Neuronal stem cell (in vitro differentiated cells): ENCODE data around the gene BPHL.

Source experiments
- DNase-seq: peaks from one replicate; pipeline ENCODE4 v3.0.0-alpha.2; 2013; ENCODE audit warnings: low spot score
- H2AFZ ChIP-seq: one replicate; pipeline ENCODE4 v1.6.1; 2013; ENCODE audit warnings: mild to moderate bottlenecking, low read length, inconsistent platforms
- H2AK5ac ChIP-seq: 2 replicates; pipeline ENCODE4 v1.6.1; 2013; ENCODE audit warnings: low read depth, mild to moderate bottlenecking, inconsistent platforms, low read length, moderate library complexity, mixed read lengths
- H2BK120ac ChIP-seq: 2 replicates; pipeline ENCODE4 v1.6.1; 2013; ENCODE audit warnings: low read depth, mild to moderate bottlenecking, inconsistent platforms, low read length, moderate library complexity, mixed read lengths
- H2BK12ac ChIP-seq: one replicate; pipeline ENCODE4 v1.6.1; 2013; ENCODE audit warnings: low read length, inconsistent platforms
- H2BK15ac ChIP-seq: 2 replicates; pipeline ENCODE4 v1.6.1; 2013; ENCODE audit warnings: mild to moderate bottlenecking, low read length, inconsistent platforms, mixed read lengths
- H2BK5ac ChIP-seq: one replicate; pipeline ENCODE4 v1.6.1; 2013; ENCODE audit warnings: inconsistent platforms, mild to moderate bottlenecking, low read length, moderate library complexity
- H3K14ac ChIP-seq: one replicate; pipeline ENCODE4 v1.6.1; 2013; ENCODE audit warnings: low read length, inconsistent platforms
- H3K18ac ChIP-seq: 2 replicates; pipeline ENCODE4 v1.6.1; 2013; ENCODE audit warnings: low read length, inconsistent platforms
- H3K23ac ChIP-seq: 2 replicates; pipeline ENCODE4 v1.6.1; 2013; ENCODE audit warnings: low read depth, mild to moderate bottlenecking, mixed read lengths, low read length, inconsistent platforms; ENCODE audit not compliant: poor library complexity
- H3K27ac ChIP-seq: replicated peaks from 3 replicates; pipeline ENCODE4 v1.5.1; 2013; ENCODE audit warnings: low read length, inconsistent platforms
- H3K27me3 ChIP-seq, 3 experiments: 2 replicates each; pipeline ENCODE4 v1.6.1; 2013; ENCODE audit warnings: low read length in 3 of 3, mild to moderate bottlenecking in 2 of 3, inconsistent platforms in 1 of 3, low read depth in 1 of 3, mixed read lengths in 1 of 3, moderate library complexity in 1 of 3; ENCODE audit not compliant: control insufficient read depth in 3 of 3, insufficient read depth in 3 of 3
- H3K36me3 ChIP-seq, 2 donors: replicated peaks in 1 of 2; 2 replicates each; pipeline ENCODE4 v1.6.1; 2013; ENCODE audit warnings: low read length in 2 of 2; ENCODE audit not compliant: control insufficient read depth in 2 of 2, insufficient read depth in 2 of 2
- H3K4ac ChIP-seq: 2 replicates; pipeline ENCODE4 v1.6.1; 2013; ENCODE audit warnings: inconsistent platforms, mild to moderate bottlenecking, low read length, moderate library complexity
- H3K4me1 ChIP-seq, 2 donors: 1 replicate in 1 of 2; 2 replicates in 1 of 2; pipeline ENCODE4 v1.6.1; 2013; ENCODE audit warnings: low read length in 2 of 2, low read depth in 1 of 2; ENCODE audit not compliant: control insufficient read depth in 2 of 2, insufficient read depth in 1 of 2
- H3K4me2 ChIP-seq: one replicate; pipeline ENCODE4 v1.6.1; 2013; ENCODE audit warnings: mild to moderate bottlenecking, low read length, inconsistent platforms; ENCODE audit not compliant: insufficient read depth, poor library complexity, severe bottlenecking
- H3K4me3 ChIP-seq, 2 donors: 2 replicates each; pipeline ENCODE4 v1.5.1; 2013; ENCODE audit warnings: low read length in 2 of 2, mild to moderate bottlenecking in 2 of 2, inconsistent platforms in 1 of 2, moderate library complexity in 1 of 2
- H3K79me1 ChIP-seq: one replicate; pipeline ENCODE4 v1.6.1; 2013; ENCODE audit warnings: low read depth, mild to moderate bottlenecking, inconsistent platforms, low read length, moderate library complexity
- H3K9ac ChIP-seq: one replicate; pipeline ENCODE4 v1.6.1; 2013; ENCODE audit warnings: mild to moderate bottlenecking, low read depth, low read length, inconsistent platforms; ENCODE audit not compliant: poor library complexity
- H3K9me3 ChIP-seq, 2 donors: replicated peaks in 1 of 2; 2 replicates each; pipeline versions ENCODE3 to v1.6.1; 2013; ENCODE audit warnings: low read length in 2 of 2, mild to moderate bottlenecking in 2 of 2, inconsistent platforms in 1 of 2, low read depth in 1 of 2, mixed read lengths in 1 of 2, moderate library complexity in 1 of 2; ENCODE audit not compliant: control insufficient read depth in 2 of 2, insufficient read depth in 1 of 2
- H4K8ac ChIP-seq: one replicate; pipeline ENCODE4 v1.6.1; 2013; ENCODE audit warnings: low read depth, mild to moderate bottlenecking, inconsistent platforms, low read length, moderate library complexity
- H4K91ac ChIP-seq: one replicate; pipeline ENCODE4 v1.6.1; 2013; ENCODE audit warnings: low read length, low read depth, mild to moderate bottlenecking, inconsistent platforms; ENCODE audit not compliant: poor library complexity
- WGBS, 2 donors: extraction: QIAGEN DNeasy Blood & Tissue Kit; methylation state at CpG; one replicate each; pipeline ENCODE4 v1.1.7; 2013; ENCODE audit warnings: missing lambda C conversion rate in 2 of 2, mixed read lengths in 1 of 2; ENCODE audit not compliant: insufficient read length in 2 of 2, insufficient replicate concordance in 1 of 2; ENCODE audit errors: extremely low coverage in 2 of 2; 5-methylcytosine and 5-hydroxymethylcytosine counted together

Gene BPHL

DNA sequence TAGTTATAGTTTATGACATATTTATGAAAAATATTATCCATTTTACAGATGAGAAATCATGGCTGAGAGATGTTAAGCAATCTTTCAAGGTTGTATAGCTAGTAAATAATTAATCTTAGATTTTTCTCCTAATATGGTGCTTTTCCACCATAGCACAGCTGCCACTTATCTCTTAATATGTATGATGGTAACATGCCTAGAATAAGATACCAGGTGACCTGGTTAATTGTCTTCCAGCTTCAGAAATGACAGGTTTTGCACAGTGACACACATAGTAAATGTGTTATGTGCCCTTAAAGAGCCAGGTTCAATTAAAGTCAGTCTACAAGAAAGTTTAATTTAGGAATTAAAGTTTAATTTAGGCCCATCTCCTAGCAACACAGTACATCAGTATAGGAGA lies 24.0 kb downstream of the BPHL start:
- Histone ChIP-seq H2BK12ac (no peak overlapping the region), H3K27me3 (no peaks in the 10 kb centered on the region), H3K79me1 (peaks cover 3% of the 10 kb centered on the region), H3K18ac (no peak overlapping the region), H2AK5ac (no peak overlapping the region), H3K23ac (no peak overlapping the region), H3K9ac (no peak overlapping the region), H3K27ac (no peak overlapping the region), H2BK15ac (no peak overlapping the region), H3K4me1 (no peaks in the 10 kb centered on the region), H3K4me3 (no peak overlapping the region), H3K9me3 (peaks cover 0 to under 1% of the 10 kb centered on the region in 2 donors), H2AFZ (no peak overlapping the region), H3K4ac (no peak overlapping the region), H3K14ac (no peak overlapping the region), H2BK120ac (no peak overlapping the region), H4K91ac (no peak overlapping the region), H4K8ac (no peak overlapping the region), H3K36me3 (peaks cover 29 to 79% of the 10 kb centered on the region in 2 donors), H2BK5ac (no peak overlapping the region), H3K4me2 (no peak overlapping the region)
- no peak for DNase-seq

DNA sequence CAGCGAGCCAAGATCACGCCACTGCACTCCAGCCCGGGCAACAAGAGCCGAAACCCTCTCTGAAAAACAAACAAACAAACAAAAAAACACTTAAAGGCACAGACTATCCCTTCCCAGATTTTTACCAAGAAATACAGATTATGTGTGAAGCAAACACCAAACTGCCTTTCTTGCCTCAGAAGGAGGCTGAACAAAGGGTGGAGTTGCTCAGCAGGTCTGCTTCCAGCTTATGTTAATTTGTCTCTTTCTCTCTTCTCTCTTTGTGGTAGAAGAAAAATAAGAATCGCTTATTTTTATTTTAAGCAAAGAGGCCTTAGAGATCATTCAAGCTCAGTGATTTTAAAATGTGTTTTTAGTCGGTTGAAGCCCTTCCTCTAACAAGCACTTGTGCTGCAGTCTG lies 24.6 kb downstream of the BPHL start:
- H3K14ac ChIP-seq = no peak overlapping the region
- H2BK15ac ChIP-seq = no peak overlapping the region
- no peak overlapping the region for H2AK5ac ChIP-seq
- no peaks in the 10 kb centered on the region for H3K4me1 ChIP-seq
- no peak overlapping the region for H3K4me2 ChIP-seq
- H3K79me1 ChIP-seq = peaks cover 3% of the 10 kb centered on the region
- H2BK5ac ChIP-seq = no peak overlapping the region
- no peak overlapping the region for H2BK120ac ChIP-seq
- H3K36me3 ChIP-seq = peaks cover 32 to 79% of the 10 kb centered on the region in 2 donors
- no peak overlapping the region for H3K23ac ChIP-seq
- no peak for DNase-seq
- H3K9ac ChIP-seq = no peak overlapping the region
- no peak overlapping the region for H3K4me3 ChIP-seq
- no peak overlapping the region for H3K27ac ChIP-seq
- no peak overlapping the region for H3K4ac ChIP-seq
- H3K18ac ChIP-seq = no peak overlapping the region
- H3K9me3 ChIP-seq = peaks cover 0 to 2% of the 10 kb centered on the region in 2 donors
- no CpG with 5 or more reads among the region's 6 CpGs for WGBS, 2 donors
- no peak overlapping the region for H2AFZ ChIP-seq
- no peak overlapping the region for H2BK12ac ChIP-seq
- H3K27me3 ChIP-seq = no peaks in the 10 kb centered on the region
- no peak overlapping the region for H4K8ac ChIP-seq
- no peak overlapping the region for H4K91ac ChIP-seq

- H2AFZ ChIP-seq = no peak overlapping the region
- H3K14ac ChIP-seq = no peak overlapping the region
- H3K36me3 ChIP-seq = peaks cover 32 to 79% of the 10 kb centered on the region in 2 donors
- peaks cover 0 to 2% of the 10 kb centered on the region in 2 donors for H3K9me3 ChIP-seq
- H3K23ac ChIP-seq = peak overlapping the region; percentile 91
- H2BK15ac ChIP-seq = no peak overlapping the region
- H2BK120ac ChIP-seq = no peak overlapping the region
- H3K4ac ChIP-seq = no peak overlapping the region
- H2BK12ac ChIP-seq = peak overlapping the region; percentile 90
- H2BK5ac ChIP-seq = no peak overlapping the region
- peak overlapping the region; percentile 65 for H4K8ac ChIP-seq
- H3K79me1 ChIP-seq = peaks cover 3% of the 10 kb centered on the region
- no peaks in the 10 kb centered on the region for H3K27me3 ChIP-seq
- no peaks in the 10 kb centered on the region for H3K4me1 ChIP-seq
- H3K18ac ChIP-seq = peak overlapping the region; percentile 48
- H2AK5ac ChIP-seq = no peak overlapping the region
- no peak overlapping the region for H3K9ac ChIP-seq
- WGBS, 2 donors = no CpG with 5 or more reads among the region's 8 CpGs
- H3K27ac ChIP-seq = no peak overlapping the region
- no peak overlapping the region for H3K4me3 ChIP-seq
- H3K4me2 ChIP-seq = no peak overlapping the region
- no peak for DNase-seq
- no peak overlapping the region for H4K91ac ChIP-seq
These were observed 26.1 kb downstream of the BPHL start for GRCh38 chr6:3144571-3144970.

GRCh38 chr6:3147914-3148757 lies 29.6 kb downstream of the BPHL start:
- no peak overlapping the region for H2AK5ac ChIP-seq
- H2BK5ac ChIP-seq = no peak overlapping the region
- no peak overlapping the region for H3K27ac ChIP-seq
- peaks cover 3% of the 10 kb centered on the region for H3K79me1 ChIP-seq
- no peak overlapping the region for H2AFZ ChIP-seq
- no peak overlapping the region for H3K14ac ChIP-seq
- H2BK15ac ChIP-seq = no peak overlapping the region
- H3K4ac ChIP-seq = no peak overlapping the region
- H3K18ac ChIP-seq = no peak overlapping the region
- H2BK120ac ChIP-seq = no peak overlapping the region
- H4K91ac ChIP-seq = no peak overlapping the region
- H3K4me1 ChIP-seq = no peaks in the 10 kb centered on the region
- no peak overlapping the region for H3K9ac ChIP-seq
- H3K9me3 ChIP-seq = peaks cover 0 to 2% of the 10 kb centered on the region in 2 donors
- H4K8ac ChIP-seq = no peak overlapping the region
- H2BK12ac ChIP-seq = no peak overlapping the region
- peak overlapping the region in 1 of 2 donors; percentile 19 for H3K4me3 ChIP-seq
- peaks cover 31 to 79% of the 10 kb centered on the region in 2 donors for H3K36me3 ChIP-seq
- DNase-seq = no peak
- H3K27me3 ChIP-seq = no peaks in the 10 kb centered on the region
- H3K23ac ChIP-seq = peak overlapping the region; percentile 43
- no peak overlapping the region for H3K4me2 ChIP-seq
- no CpG with 5 or more reads among the region's 6 CpGs for WGBS, 2 donors
